GM20000 (cell line): ENCODE data around the gene JHY.
A peak's percentile ranks its signal among the peaks of the same experiment; 100 is the strongest.

Experiments used
- DNase-seq: peaks from one replicate; pipeline ENCODE4 v3.0.0; 2012; ENCODE audit warnings: low spot score
- TF ChIP-seq, protein P1 (sequence below): IDR thresholded peaks from 2 replicates; pipeline ENCODE4 v1.5.1; 2012; ENCODE audit warnings: mild to moderate bottlenecking, control low read depth; ENCODE audit errors: extremely low read depth, missing control alignments

Gene JHY

DNA sequence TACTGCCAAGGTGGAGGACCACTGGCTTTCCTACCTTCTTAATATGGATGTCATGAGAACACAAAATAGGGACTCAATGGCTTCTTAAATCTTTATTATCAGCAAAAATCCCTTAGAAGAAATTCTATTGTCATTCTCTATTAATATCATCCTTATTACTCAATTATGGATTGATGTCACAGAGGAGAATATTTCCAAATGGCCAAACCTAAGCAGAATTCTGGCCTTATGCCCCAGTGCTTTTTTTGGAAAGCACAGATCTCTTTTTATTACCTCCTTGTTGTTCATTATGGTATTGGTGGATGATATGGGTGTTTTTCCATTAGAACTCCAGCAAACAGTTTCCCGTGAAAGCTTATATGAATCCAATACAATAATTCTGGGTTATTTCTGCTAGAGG is 34.4 kb upstream of the JHY start:
- no peak for DNase-seq
- TF ChIP-seq, protein P1, sequence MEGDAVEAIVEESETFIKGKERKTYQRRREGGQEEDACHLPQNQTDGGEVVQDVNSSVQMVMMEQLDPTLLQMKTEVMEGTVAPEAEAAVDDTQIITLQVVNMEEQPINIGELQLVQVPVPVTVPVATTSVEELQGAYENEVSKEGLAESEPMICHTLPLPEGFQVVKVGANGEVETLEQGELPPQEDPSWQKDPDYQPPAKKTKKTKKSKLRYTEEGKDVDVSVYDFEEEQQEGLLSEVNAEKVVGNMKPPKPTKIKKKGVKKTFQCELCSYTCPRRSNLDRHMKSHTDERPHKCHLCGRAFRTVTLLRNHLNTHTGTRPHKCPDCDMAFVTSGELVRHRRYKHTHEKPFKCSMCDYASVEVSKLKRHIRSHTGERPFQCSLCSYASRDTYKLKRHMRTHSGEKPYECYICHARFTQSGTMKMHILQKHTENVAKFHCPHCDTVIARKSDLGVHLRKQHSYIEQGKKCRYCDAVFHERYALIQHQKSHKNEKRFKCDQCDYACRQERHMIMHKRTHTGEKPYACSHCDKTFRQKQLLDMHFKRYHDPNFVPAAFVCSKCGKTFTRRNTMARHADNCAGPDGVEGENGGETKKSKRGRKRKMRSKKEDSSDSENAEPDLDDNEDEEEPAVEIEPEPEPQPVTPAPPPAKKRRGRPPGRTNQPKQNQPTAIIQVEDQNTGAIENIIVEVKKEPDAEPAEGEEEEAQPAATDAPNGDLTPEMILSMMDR: no peak

DNA sequence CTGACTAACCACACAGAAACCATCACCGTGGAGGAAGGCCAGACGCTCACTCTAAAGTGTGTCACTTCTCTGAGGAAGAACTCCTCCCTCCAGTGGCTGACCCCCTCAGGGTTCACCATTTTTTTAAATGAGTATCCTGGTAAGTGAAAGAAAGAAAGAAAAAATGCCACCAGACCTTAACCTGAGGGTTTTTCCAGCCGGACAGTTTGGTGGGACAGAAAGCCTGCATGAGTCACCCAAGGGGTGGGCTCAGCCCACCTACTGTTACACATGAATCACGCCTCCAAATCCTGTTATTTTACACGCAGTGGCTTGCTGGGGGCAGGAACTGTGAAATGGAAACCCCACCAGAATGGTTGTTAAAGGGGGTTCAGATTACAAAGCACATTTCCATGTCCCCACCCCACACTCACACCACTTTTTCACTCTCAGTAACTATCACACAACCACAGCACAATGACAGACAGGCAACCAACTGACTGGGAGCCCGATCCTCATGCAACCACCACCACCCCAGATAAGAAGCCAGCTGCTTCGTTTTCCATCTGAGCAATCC is 32.4 kb upstream of the JHY start:
- TF ChIP-seq, protein P1: no peak
- DNase-seq: no peak

DNA sequence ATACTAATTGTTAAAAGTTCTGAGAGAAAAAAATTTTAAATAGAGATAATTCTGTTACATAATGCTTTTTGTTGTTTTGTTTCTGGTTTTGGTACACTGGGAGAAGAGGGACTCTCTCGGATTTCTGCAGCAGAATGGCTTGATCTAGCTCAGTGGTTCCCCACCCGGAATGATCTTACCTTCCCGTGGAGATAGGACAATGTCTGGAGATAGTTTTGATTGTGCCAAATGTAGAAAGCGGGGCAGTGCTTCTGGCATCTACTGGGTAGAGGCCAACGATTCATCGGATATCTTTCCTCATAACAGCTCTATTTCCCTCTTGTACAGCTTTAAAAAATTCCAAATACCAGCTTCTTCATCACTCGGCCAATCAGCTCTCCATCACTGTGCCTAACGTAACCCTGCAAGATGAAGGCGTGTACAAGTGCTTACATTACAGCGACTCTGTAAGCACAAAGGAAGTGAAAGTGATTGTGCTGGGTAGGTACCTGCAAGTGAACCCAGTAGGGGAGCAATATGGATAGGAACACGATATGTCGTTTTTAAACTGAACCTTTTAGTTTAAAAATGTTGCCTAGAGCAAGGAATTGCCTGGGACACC is 31.1 kb upstream of the JHY start:
- TF ChIP-seq, protein P1: no peak
- no peak for DNase-seq

DNA sequence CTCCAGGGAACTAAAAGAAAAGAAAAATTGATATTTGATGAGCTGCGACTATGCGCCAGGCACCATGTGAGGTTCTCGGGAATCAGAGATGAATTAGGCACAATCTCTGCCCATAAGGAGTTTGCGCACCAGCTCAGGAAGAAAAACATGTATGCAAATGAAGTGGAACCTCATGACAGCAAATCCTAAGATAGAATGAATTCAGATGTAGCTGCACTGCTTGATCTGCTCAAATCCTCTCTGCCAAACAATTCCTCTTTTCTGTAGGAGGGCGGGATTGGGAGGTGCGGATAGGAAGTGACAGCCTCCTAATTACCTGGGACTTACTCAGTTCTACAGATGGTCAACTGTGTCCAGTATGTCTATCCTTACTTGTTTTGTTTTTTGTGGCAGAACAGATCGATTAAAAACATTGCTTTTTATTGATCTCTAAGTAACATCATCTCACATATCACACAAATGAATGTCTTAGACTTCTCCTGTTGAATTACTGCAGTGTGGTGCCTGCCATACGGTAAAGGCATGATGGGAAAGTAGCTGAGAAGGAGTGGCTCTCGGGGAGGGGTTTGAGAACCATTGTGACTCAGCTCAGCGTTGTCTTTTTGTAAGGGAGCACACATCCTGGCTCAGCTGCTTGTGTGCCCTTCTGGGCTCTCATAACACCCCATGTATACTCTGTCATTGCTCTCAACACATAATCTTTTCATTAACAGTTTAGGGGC is 30.3 kb upstream of the JHY start:
- TF ChIP-seq, protein P1: no peak
- no peak for DNase-seq

DNA sequence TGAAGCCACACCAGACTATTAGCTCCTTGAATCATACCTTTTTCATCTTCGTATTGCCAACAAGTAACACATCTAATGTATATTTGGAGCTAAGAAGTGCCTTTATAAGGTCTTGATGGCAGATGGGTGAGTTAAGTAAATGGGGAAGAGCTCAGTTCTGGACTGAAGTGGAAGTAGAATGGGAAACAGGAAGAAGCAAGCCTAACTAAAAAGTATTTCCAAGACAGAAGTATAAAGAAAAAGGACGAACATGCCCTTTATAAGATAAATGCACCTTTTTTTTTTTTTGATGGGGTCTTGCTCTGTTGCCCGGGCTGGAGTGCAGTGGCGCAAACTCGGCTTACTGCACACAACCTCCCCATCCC is 29.8 kb upstream of the JHY start:
- TF ChIP-seq, protein P1: no peak
- no peak for DNase-seq

DNA sequence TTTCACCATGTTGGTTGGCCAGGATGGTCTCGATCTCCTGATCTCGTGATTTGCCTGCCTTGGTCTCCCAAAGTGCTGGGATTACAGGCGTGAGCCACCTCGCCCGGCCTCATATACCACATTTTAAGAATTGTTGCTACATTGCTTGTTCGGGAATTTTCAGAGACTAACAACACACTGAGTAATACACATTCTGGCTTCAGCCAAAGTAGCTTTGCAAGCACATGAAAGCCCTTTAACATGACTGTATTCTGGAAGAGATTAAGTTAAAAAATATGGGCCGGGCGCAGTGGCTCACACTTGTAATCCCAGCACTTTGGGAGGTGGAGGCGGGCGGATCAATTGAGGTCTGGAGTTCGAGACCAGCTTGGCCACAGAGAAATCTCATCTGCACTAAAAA is 29.3 kb upstream of the JHY start:
- no peak for DNase-seq
- TF ChIP-seq, protein P1: no peak

DNA sequence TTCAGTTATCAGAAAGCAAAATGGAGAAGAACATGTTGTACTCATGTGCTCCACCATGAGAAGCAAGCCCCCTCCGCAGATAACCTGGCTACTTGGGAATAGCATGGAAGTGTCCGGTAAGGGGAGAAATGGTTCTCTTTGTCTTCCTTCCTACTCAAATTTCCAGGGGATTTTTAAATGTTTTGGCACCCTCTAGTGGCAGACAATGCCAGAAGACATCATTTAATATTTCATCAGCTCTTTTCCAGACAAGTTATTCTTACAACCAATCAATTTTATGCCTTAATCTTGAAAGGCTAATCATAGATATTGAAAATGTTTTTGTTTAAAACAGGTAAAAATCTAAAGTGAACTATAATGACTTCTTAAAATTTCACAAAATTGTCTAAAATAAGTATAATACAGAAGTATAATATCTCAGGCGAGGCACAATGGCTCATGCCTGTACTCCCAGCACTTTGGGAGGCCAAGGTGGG is 28.6 kb upstream of the JHY start:
- TF ChIP-seq, protein P1: peak; percentile 29
- DNase-seq: peak; percentile 40
